Neuronal stem cell (in vitro differentiated cells): Measurements from ENCODE around the gene HDAC9.

ENCODE experiments used
- DNase-seq: peaks from one replicate; pipeline ENCODE4 v3.0.0-alpha.2; 2013; ENCODE audit warnings: low spot score
- H2AFZ ChIP-seq: one replicate; pipeline ENCODE4 v1.6.1; 2013; ENCODE audit warnings: mild to moderate bottlenecking, low read length, inconsistent platforms
- H2AK5ac ChIP-seq: 2 replicates; pipeline ENCODE4 v1.6.1; 2013; ENCODE audit warnings: low read depth, mild to moderate bottlenecking, inconsistent platforms, low read length, moderate library complexity, mixed read lengths
- H2BK120ac ChIP-seq: 2 replicates; pipeline ENCODE4 v1.6.1; 2013; ENCODE audit warnings: low read depth, mild to moderate bottlenecking, inconsistent platforms, low read length, moderate library complexity, mixed read lengths
- H2BK12ac ChIP-seq: one replicate; pipeline ENCODE4 v1.6.1; 2013; ENCODE audit warnings: low read length, inconsistent platforms
- H2BK15ac ChIP-seq: 2 replicates; pipeline ENCODE4 v1.6.1; 2013; ENCODE audit warnings: mild to moderate bottlenecking, low read length, inconsistent platforms, mixed read lengths
- H2BK5ac ChIP-seq: one replicate; pipeline ENCODE4 v1.6.1; 2013; ENCODE audit warnings: inconsistent platforms, mild to moderate bottlenecking, low read length, moderate library complexity
- H3K14ac ChIP-seq: one replicate; pipeline ENCODE4 v1.6.1; 2013; ENCODE audit warnings: low read length, inconsistent platforms
- H3K18ac ChIP-seq: 2 replicates; pipeline ENCODE4 v1.6.1; 2013; ENCODE audit warnings: low read length, inconsistent platforms
- H3K23ac ChIP-seq: 2 replicates; pipeline ENCODE4 v1.6.1; 2013; ENCODE audit warnings: low read depth, mild to moderate bottlenecking, mixed read lengths, low read length, inconsistent platforms; ENCODE audit not compliant: poor library complexity
- H3K27ac ChIP-seq: replicated peaks from 3 replicates; pipeline ENCODE4 v1.5.1; 2013; ENCODE audit warnings: low read length, inconsistent platforms
- H3K27me3 ChIP-seq, 3 experiments: 2 replicates each; pipeline ENCODE4 v1.6.1; 2013; ENCODE audit warnings: low read length in 3 of 3, mild to moderate bottlenecking in 2 of 3, inconsistent platforms in 1 of 3, low read depth in 1 of 3, mixed read lengths in 1 of 3, moderate library complexity in 1 of 3; ENCODE audit not compliant: control insufficient read depth in 3 of 3, insufficient read depth in 3 of 3
- H3K36me3 ChIP-seq, 2 donors: replicated peaks in 1 of 2; 2 replicates each; pipeline ENCODE4 v1.6.1; 2013; ENCODE audit warnings: low read length in 2 of 2; ENCODE audit not compliant: control insufficient read depth in 2 of 2, insufficient read depth in 2 of 2
- H3K4ac ChIP-seq: 2 replicates; pipeline ENCODE4 v1.6.1; 2013; ENCODE audit warnings: inconsistent platforms, mild to moderate bottlenecking, low read length, moderate library complexity
- H3K4me1 ChIP-seq, 2 donors: 1 replicate in 1 of 2; 2 replicates in 1 of 2; pipeline ENCODE4 v1.6.1; 2013; ENCODE audit warnings: low read length in 2 of 2, low read depth in 1 of 2; ENCODE audit not compliant: control insufficient read depth in 2 of 2, insufficient read depth in 1 of 2
- H3K4me2 ChIP-seq: one replicate; pipeline ENCODE4 v1.6.1; 2013; ENCODE audit warnings: mild to moderate bottlenecking, low read length, inconsistent platforms; ENCODE audit not compliant: insufficient read depth, poor library complexity, severe bottlenecking
- H3K4me3 ChIP-seq, 2 donors: 2 replicates each; pipeline ENCODE4 v1.5.1; 2013; ENCODE audit warnings: low read length in 2 of 2, mild to moderate bottlenecking in 2 of 2, inconsistent platforms in 1 of 2, moderate library complexity in 1 of 2
- H3K79me1 ChIP-seq: one replicate; pipeline ENCODE4 v1.6.1; 2013; ENCODE audit warnings: low read depth, mild to moderate bottlenecking, inconsistent platforms, low read length, moderate library complexity
- H3K9ac ChIP-seq: one replicate; pipeline ENCODE4 v1.6.1; 2013; ENCODE audit warnings: mild to moderate bottlenecking, low read depth, low read length, inconsistent platforms; ENCODE audit not compliant: poor library complexity
- H3K9me3 ChIP-seq, 2 donors: replicated peaks in 1 of 2; 2 replicates each; pipeline versions ENCODE3 to v1.6.1; 2013; ENCODE audit warnings: low read length in 2 of 2, mild to moderate bottlenecking in 2 of 2, inconsistent platforms in 1 of 2, low read depth in 1 of 2, mixed read lengths in 1 of 2, moderate library complexity in 1 of 2; ENCODE audit not compliant: control insufficient read depth in 2 of 2, insufficient read depth in 1 of 2
- H4K8ac ChIP-seq: one replicate; pipeline ENCODE4 v1.6.1; 2013; ENCODE audit warnings: low read depth, mild to moderate bottlenecking, inconsistent platforms, low read length, moderate library complexity
- H4K91ac ChIP-seq: one replicate; pipeline ENCODE4 v1.6.1; 2013; ENCODE audit warnings: low read length, low read depth, mild to moderate bottlenecking, inconsistent platforms; ENCODE audit not compliant: poor library complexity
- WGBS, 2 donors: extraction: QIAGEN DNeasy Blood & Tissue Kit; methylation state at CpG; one replicate each; pipeline ENCODE4 v1.1.7; 2013; ENCODE audit warnings: missing lambda C conversion rate in 2 of 2, mixed read lengths in 1 of 2; ENCODE audit not compliant: insufficient read length in 2 of 2, insufficient replicate concordance in 1 of 2; ENCODE audit errors: extremely low coverage in 2 of 2; 5-methylcytosine and 5-hydroxymethylcytosine counted together

The HDAC9 gene

GRCh38 chr7:18614841-18615240 lies 119.3 kb downstream of the HDAC9 start:
- H3K9me3 ChIP-seq, result no peaks in the 10 kb centered on the region
- H3K27me3 ChIP-seq, result no peaks in the 10 kb centered on the region
- no peak overlapping the region for H4K91ac ChIP-seq
- H3K4me3 ChIP-seq, result no peak overlapping the region
- no peaks in the 10 kb centered on the region for H3K4me1 ChIP-seq
- no peak overlapping the region for H2BK12ac ChIP-seq
- no peak overlapping the region for H3K9ac ChIP-seq
- no peak overlapping the region for H2AFZ ChIP-seq
- no peak overlapping the region for H2BK5ac ChIP-seq
- H3K27ac ChIP-seq, result no peak overlapping the region
- no peak overlapping the region for H3K18ac ChIP-seq
- H2BK120ac ChIP-seq, result no peak overlapping the region
- no peak overlapping the region for H3K4me2 ChIP-seq
- H3K4ac ChIP-seq, result no peak overlapping the region
- H2BK15ac ChIP-seq, result no peak overlapping the region
- no peak overlapping the region for H3K23ac ChIP-seq
- DNase-seq, result no peak
- no peaks in the 10 kb centered on the region for H3K36me3 ChIP-seq
- H4K8ac ChIP-seq, result no peak overlapping the region
- H3K14ac ChIP-seq, result no peak overlapping the region
- no peak overlapping the region for H2AK5ac ChIP-seq
- H3K79me1 ChIP-seq, result no peaks in the 10 kb centered on the region

DNA sequence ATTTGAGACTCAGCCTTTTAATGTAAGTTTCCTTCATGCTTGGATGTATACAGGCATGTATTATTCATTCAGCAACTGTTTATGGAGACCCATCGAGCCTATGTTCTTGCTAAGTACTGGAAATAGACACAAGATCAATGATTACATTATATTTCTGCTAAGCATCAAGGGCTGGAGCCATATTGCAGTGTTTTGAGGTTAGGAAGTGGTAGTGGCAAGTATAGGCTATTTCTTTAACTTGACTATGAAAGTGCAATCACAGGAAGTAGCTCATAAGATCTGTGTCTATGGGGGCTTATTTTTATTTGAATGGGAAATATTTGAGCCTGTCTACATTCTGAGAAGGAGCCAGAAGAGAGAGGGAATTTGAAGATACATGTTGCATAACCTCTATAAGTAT lies 123.8 kb downstream of the HDAC9 start:
- no peak overlapping the region for H3K4ac ChIP-seq
- no peaks in the 10 kb centered on the region for H3K27me3 ChIP-seq
- DNase-seq, result no peak
- H3K9ac ChIP-seq, result no peak overlapping the region
- H3K27ac ChIP-seq, result no peak overlapping the region
- H4K91ac ChIP-seq, result no peak overlapping the region
- no peak overlapping the region for H2AK5ac ChIP-seq
- H3K4me3 ChIP-seq, result no peak overlapping the region
- no peak overlapping the region for H3K23ac ChIP-seq
- WGBS, 2 donors, result no CpG with 5 or more reads among the region's 1 CpG
- H3K36me3 ChIP-seq, result peaks cover 0 to 2% of the 10 kb centered on the region in 2 donors
- H3K4me2 ChIP-seq, result no peak overlapping the region
- H3K79me1 ChIP-seq, result no peaks in the 10 kb centered on the region
- no peak overlapping the region for H3K18ac ChIP-seq
- H2BK12ac ChIP-seq, result no peak overlapping the region
- H3K9me3 ChIP-seq, result no peaks in the 10 kb centered on the region
- H2BK5ac ChIP-seq, result no peak overlapping the region
- H3K14ac ChIP-seq, result no peak overlapping the region
- no peak overlapping the region for H2BK120ac ChIP-seq
- no peaks in the 10 kb centered on the region for H3K4me1 ChIP-seq
- no peak overlapping the region for H2BK15ac ChIP-seq
- H2AFZ ChIP-seq, result no peak overlapping the region
- H4K8ac ChIP-seq, result no peak overlapping the region

- H4K8ac ChIP-seq, result no peak overlapping the region
Observed at GRCh38 chr7:18623389-18623788, 127.8 kb downstream of the HDAC9 start.

DNA sequence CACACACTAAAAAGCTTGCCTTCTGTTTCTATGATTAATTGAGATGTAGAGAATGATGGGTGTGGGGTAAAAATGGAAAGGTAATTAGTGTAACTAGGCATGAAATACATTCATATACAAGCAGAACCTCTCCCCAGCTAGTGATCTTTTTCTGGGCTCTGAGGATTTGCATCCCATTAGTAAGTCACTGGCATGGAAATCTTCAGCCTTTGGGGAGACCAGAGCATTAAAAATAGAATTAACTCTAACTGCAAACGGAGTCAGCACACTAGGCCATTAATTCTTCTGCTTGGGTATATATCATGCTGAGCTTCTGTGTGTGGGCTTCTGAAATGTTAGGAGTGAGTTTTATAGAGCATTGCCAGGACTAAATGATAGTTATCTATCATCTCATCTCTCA lies 128.9 kb downstream of the HDAC9 start:
- Histone ChIP-seq H3K4me1 (no peaks in the 10 kb centered on the region), H4K8ac (no peak overlapping the region), H3K27ac (no peak overlapping the region), H2AK5ac (no peak overlapping the region), H3K23ac (no peak overlapping the region), H3K27me3 (no peaks in the 10 kb centered on the region), H3K4ac (no peak overlapping the region), H2AFZ (no peak overlapping the region), H2BK12ac (no peak overlapping the region), H3K4me3 (no peak overlapping the region), H2BK15ac (no peak overlapping the region), H2BK5ac (no peak overlapping the region), H3K36me3 (peaks cover 0 to 2% of the 10 kb centered on the region in 2 donors), H3K79me1 (no peaks in the 10 kb centered on the region), H3K4me2 (no peak overlapping the region), H4K91ac (no peak overlapping the region), H2BK120ac (no peak overlapping the region), H3K18ac (no peak overlapping the region), H3K9ac (no peak overlapping the region), H3K14ac (no peak overlapping the region), H3K9me3 (no peaks in the 10 kb centered on the region)
- no CpG with 5 or more reads among the region's 1 CpG for WGBS, 2 donors
- DNase-seq, result no peak

More at GRCh38 chr7:18623389-18623788, 127.8 kb downstream of the HDAC9 start:
- no CpG with 5 or more reads among the region's 3 CpGs for WGBS, 2 donors
- no peak for DNase-seq
- H3K9ac ChIP-seq, result no peak overlapping the region
- H3K36me3 ChIP-seq, result peaks cover 0 to 2% of the 10 kb centered on the region in 2 donors
- no peak overlapping the region for H3K18ac ChIP-seq
- no peak overlapping the region for H3K4ac ChIP-seq
- H3K23ac ChIP-seq, result no peak overlapping the region
- no peak overlapping the region for H2AK5ac ChIP-seq
- H2BK12ac ChIP-seq, result no peak overlapping the region
- no peak overlapping the region for H3K4me2 ChIP-seq
- no peak overlapping the region for H3K14ac ChIP-seq
- no peaks in the 10 kb centered on the region for H3K79me1 ChIP-seq
- no peak overlapping the region for H2BK15ac ChIP-seq
- no peak overlapping the region for H2BK120ac ChIP-seq
- no peak overlapping the region for H2AFZ ChIP-seq
- H3K4me1 ChIP-seq, result no peaks in the 10 kb centered on the region
- no peak overlapping the region for H3K27ac ChIP-seq
- H3K4me3 ChIP-seq, result no peak overlapping the region
- H3K9me3 ChIP-seq, result no peaks in the 10 kb centered on the region
- no peak overlapping the region for H2BK5ac ChIP-seq
- no peaks in the 10 kb centered on the region for H3K27me3 ChIP-seq
- H4K91ac ChIP-seq, result no peak overlapping the region
